Lower lobe of right lung (tissue), 2 donors: ENCODE results near the gene AUTS2. TPM values are rescaled to one million over a fixed set of nuclear protein-coding genes. Genes with fewer than 3 reads are reported as not detected.

Experiments
- ATAC-seq, 2 donors: fragments of 200-7000 bp; cut with Tn5 transposase; one replicate each; pipeline ENCODE4 v1.9.1; 2020 to 2022; ENCODE audit warnings: mild to moderate bottlenecking in 2 of 2, moderate library complexity in 2 of 2
- DNase-seq: peaks from one replicate; pipeline ENCODE4 v3.0.0-alpha.2; 2020
- H3K27ac ChIP-seq: fragments of 200-600 bp; one replicate; pipeline ENCODE4 v1.8.0; 2022
- H3K27me3 ChIP-seq: fragments of 200-600 bp; one replicate; pipeline ENCODE4 v1.8.0; 2022; ENCODE audit warnings: low read depth
- H3K36me3 ChIP-seq: fragments of 200-600 bp; one replicate; pipeline ENCODE4 v1.8.0; 2022; ENCODE audit warnings: mild to moderate bottlenecking
- H3K4me1 ChIP-seq: fragments of 200-600 bp; one replicate; pipeline ENCODE4 v1.8.0; 2022
- H3K4me3 ChIP-seq: fragments of 200-600 bp; one replicate; pipeline ENCODE4 v1.8.0; 2022; ENCODE audit warnings: mild to moderate bottlenecking
- H3K9me3 ChIP-seq: fragments of 200-600 bp; one replicate; pipeline ENCODE4 v1.8.0; 2022
- intact Hi-C: fragments of 100-400 bp; cut with DNase I; formaldehyde crosslinking; loops from one replicate; pipeline ENCODE4 v1.11.0; 2022
- total RNA-seq: library from RNA; stranded (reverse); fragmentation: NEBNext Ultra II Directional; extraction: Animal tissue kit (Norgen Biotek cat#: 25700); gene quantifications from one replicate; pipeline ENCODE4 v1.2.1, GENCODE V29; 2021
- TF ChIP-seq, protein P1 (sequence below): fragments of 200-600 bp; IDR thresholded peaks from one replicate; pipeline ENCODE4 v1.8.0; 2022; ENCODE audit warnings: antibody characterized with exemption, mild to moderate bottlenecking
- donor health status: DM: no; HTN: yes; CAD: no; lungs with severe emphysema.

The AUTS2 gene
- total RNA-seq, 1 donor from 2014 or later, result 45.7 TPM

DNA sequence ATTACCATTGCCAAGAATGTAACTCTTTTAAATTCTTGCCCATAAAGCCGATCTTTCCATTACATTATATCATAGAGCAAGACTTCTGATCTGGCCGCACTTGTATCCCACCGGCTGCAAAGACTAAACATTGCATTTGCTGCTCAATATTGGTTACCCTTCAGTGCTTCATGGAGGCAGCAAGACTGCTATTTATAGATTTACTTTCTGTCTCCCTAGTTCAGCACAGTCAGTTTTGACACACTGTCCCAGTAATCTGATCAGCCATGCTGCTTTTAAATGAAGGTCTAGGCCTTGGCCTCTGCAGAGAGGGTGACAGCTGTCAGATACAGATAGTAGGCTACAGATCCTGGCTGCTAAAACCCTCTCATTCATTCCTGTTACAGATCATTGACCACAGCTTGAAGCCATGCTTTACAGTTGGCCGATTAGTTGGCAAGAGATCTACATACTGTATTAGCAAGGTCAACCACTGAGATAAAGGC is 971.1 kb downstream of the AUTS2 start:
- Histone ChIP-seq H3K27ac (no peak overlapping the region), H3K4me3 (no peak overlapping the region), H3K36me3 (no peaks in the 10 kb centered on the region), H3K9me3 (no peaks in the 10 kb centered on the region), H3K27me3 (no peaks in the 10 kb centered on the region), H3K4me1 (no peaks in the 10 kb centered on the region)
- no peak for ATAC-seq
- intact Hi-C loops, result no loop called here
- no peak for DNase-seq
- TF ChIP-seq, protein P1, sequence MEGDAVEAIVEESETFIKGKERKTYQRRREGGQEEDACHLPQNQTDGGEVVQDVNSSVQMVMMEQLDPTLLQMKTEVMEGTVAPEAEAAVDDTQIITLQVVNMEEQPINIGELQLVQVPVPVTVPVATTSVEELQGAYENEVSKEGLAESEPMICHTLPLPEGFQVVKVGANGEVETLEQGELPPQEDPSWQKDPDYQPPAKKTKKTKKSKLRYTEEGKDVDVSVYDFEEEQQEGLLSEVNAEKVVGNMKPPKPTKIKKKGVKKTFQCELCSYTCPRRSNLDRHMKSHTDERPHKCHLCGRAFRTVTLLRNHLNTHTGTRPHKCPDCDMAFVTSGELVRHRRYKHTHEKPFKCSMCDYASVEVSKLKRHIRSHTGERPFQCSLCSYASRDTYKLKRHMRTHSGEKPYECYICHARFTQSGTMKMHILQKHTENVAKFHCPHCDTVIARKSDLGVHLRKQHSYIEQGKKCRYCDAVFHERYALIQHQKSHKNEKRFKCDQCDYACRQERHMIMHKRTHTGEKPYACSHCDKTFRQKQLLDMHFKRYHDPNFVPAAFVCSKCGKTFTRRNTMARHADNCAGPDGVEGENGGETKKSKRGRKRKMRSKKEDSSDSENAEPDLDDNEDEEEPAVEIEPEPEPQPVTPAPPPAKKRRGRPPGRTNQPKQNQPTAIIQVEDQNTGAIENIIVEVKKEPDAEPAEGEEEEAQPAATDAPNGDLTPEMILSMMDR, result no peak

DNA sequence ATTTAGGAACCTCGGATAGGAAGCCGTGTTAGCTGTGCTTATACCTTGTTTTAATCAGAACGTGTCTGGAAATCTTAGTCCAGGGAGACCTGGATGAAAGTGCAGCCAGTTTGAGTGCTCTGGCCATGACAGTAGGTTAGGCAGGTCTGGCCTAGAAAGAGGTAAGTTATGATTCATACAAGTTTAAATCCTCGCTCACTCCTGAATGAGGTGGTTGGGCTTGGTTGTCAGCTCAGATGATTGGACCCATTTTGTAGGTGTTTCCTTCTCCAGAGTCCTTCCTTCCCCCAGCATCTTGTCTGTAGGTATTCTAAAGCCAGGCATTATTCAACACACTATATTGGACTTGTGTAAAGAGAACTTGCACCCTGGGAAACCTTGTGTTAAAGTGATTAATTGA is 971.8 kb downstream of the AUTS2 start:
- ATAC-seq (no peak), DNase-seq (no peak)
- Histone ChIP-seq H3K36me3 (no peaks in the 10 kb centered on the region), H3K4me1 (no peaks in the 10 kb centered on the region), H3K4me3 (no peak overlapping the region), H3K27ac (no peak overlapping the region), H3K9me3 (no peaks in the 10 kb centered on the region), H3K27me3 (no peaks in the 10 kb centered on the region)
- TF ChIP-seq, protein P1, result no peak
- intact Hi-C loops, result no loop called here

DNA sequence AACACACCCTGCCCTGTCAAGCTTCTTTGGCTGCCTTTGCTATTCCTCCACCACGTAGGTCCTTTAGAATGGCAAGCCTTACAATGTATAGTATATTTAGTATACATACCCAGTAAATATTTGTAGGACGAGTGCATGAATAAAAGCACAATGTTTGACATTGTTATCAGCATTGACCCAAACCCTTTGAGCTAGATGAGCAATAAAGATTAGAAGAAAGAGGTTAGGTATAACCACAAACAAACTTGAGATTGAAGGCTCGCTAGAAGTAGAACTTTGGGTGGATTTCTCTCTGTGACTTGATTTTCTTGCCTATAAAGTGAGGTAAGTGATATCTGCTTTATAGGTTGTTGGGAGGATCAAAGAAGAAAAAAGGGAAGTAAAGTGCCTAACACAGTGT is 972.7 kb downstream of the AUTS2 start:
- H3K36me3 ChIP-seq, result no peaks in the 10 kb centered on the region
- no peak for ATAC-seq
- intact Hi-C loops, result no loop called here

DNA sequence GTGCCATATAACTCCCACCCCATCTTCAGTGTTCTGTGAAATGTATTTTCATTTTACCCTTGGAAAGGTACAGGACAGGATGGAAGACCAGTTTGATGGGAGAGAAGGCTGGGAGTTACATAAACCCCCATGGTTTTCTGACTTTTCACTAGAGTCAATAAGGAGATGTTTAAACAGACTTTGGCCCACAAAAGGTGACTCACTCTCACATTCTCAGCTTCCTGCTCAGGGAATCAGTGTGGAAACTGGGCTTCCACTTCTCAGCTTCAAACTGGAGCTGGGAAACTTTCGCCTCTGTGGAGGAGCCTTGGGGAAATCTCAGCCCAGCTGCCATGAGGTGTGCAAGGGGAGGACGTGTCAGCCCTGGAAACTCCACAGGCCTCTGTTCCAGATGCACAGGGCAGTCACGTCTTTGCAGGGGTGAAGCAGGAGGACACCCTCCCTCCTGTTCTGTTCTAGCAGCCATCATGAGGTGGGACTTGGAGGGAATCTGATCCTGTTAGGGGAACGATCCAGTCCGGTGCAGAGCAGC is 973.2 kb downstream of the AUTS2 start:
- Histone ChIP-seq H3K27me3 (no peaks in the 10 kb centered on the region), H3K36me3 (no peaks in the 10 kb centered on the region), H3K4me3 (no peak overlapping the region), H3K4me1 (no peaks in the 10 kb centered on the region), H3K9me3 (no peaks in the 10 kb centered on the region), H3K27ac (no peak overlapping the region)
- TF ChIP-seq, protein P1, result no peak
- intact Hi-C loops, result no loop called here
- DNase-seq (no peak), ATAC-seq (no peak)

More for the DNA sequence above, 972.7 kb downstream of the AUTS2 start:
- Histone ChIP-seq H3K27ac (no peak overlapping the region), H3K4me3 (no peak overlapping the region), H3K9me3 (no peaks in the 10 kb centered on the region), H3K4me1 (no peaks in the 10 kb centered on the region), H3K27me3 (no peaks in the 10 kb centered on the region)
- DNase-seq, result no peak
- TF ChIP-seq, protein P1, result no peak

DNA sequence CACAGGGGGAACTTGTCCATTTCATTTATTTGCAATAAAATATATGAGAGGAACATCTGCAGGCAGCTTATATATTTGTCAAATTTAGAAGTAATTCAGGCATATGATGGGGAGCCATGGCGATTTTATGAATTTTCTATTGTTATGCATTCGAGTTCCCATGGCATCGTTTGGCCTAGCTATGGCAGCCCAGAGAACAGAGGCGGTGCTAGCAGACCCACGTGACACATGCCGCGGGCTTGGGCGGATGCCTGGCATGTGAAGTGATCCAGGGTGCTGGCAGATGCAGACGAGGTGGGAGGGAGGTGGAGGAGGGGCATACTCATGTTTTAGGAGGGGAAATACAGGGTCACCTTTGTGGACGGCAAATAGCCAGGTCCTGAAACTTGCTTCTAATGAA is 973.7 kb downstream of the AUTS2 start:
- DNase-seq (no peak), ATAC-seq (no peak)
- Histone ChIP-seq H3K27me3 (no peaks in the 10 kb centered on the region), H3K9me3 (no peaks in the 10 kb centered on the region), H3K36me3 (no peaks in the 10 kb centered on the region), H3K4me1 (no peaks in the 10 kb centered on the region), H3K27ac (no peak overlapping the region), H3K4me3 (no peak overlapping the region)
- intact Hi-C loops, result no loop called here
- TF ChIP-seq, protein P1, result no peak

DNA sequence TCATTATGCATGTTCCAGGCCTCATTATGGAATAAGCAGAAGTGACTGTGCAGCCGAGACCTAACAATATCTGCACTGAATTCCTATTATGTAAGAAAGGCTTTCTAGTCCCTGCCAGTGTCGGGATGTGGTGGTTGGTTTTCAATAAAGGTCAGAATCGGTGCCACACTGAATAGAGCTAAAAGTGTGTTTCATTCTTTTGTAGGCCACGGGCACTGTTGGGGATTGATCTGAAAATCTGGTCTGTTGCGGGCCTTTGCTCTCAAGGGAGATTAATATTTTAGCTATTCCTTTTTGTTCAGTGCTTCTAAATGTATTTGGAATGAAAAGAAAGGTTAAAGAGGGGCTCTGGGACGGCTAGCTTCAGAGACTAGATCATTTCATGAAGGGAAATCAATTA is 974.3 kb downstream of the AUTS2 start:
- Histone ChIP-seq H3K27ac (no peak overlapping the region), H3K36me3 (no peaks in the 10 kb centered on the region), H3K4me3 (no peak overlapping the region), H3K9me3 (no peaks in the 10 kb centered on the region), H3K4me1 (no peaks in the 10 kb centered on the region), H3K27me3 (no peaks in the 10 kb centered on the region)
- ATAC-seq, result no peak
- intact Hi-C loops, result no loop called here
- no peak for DNase-seq
- TF ChIP-seq, protein P1, result no peak
